ENCODE results near the gene COL5A3.
"Not testable (repeated sequence)": the region's sequence is repeated elsewhere in the genome, so short reads cannot be mapped to it uniquely, and the experiment has no call there.

The COL5A3 gene

GRCh38 chr19:9935506-9936325 lies 74.6 kb downstream of the COL5A3 start:
- DNase-seq = no peak

GRCh38 chr19:9934132-9934950 lies 76.0 kb downstream of the COL5A3 start:
- peak; percentile 76 to 77 for DNase-seq

- DNase-seq = no peak
Observed at GRCh38 chr19:9932835-9933234, 77.5 kb downstream of the COL5A3 start.

GRCh38 chr19:9931629-9932028 lies 78.7 kb downstream of the COL5A3 start:
- no peak for DNase-seq

- no peak for DNase-seq
Observed at GRCh38 chr19:9923440-9923839, 86.9 kb downstream of the COL5A3 start.

GRCh38 chr19:9922782-9923379 lies 87.4 kb downstream of the COL5A3 start:
- DNase-seq = not testable (repeated sequence)

GRCh38 chr19:9917321-9917720 lies 93.0 kb downstream of the COL5A3 start:
- DNase-seq = no peak

- no peak for DNase-seq
Observed at GRCh38 chr19:9916719-9917118, 93.6 kb downstream of the COL5A3 start.

- peak; percentile 84 to 86 for DNase-seq
Observed at GRCh38 chr19:9914315-9915207, 95.7 kb downstream of the COL5A3 start.

GRCh38 chr19:9914001-9914314 lies 96.3 kb downstream of the COL5A3 start:
- DNase-seq = no peak

GRCh38 chr19:9913237-9914000 lies 96.9 kb downstream of the COL5A3 start:
- DNase-seq = no peak

- no peak for DNase-seq
Observed at GRCh38 chr19:9912551-9913236, 97.6 kb downstream of the COL5A3 start.

GRCh38 chr19:9911524-9912185 lies 98.6 kb downstream of the COL5A3 start:
- DNase-seq = no peak

- no peak for DNase-seq
Observed at GRCh38 chr19:9910625-9911024, 99.7 kb downstream of the COL5A3 start.
